Measurements from ENCODE around the gene GPR119.

GRCh38 chrX:130401415-130402207, 16.1 kb upstream of the GPR119 start, which contains the start of gene RBMX2:
- no peak for TF ChIP-seq EZH2phosphoT487 (IDR thresholded peaks at IDR 0.05; ENCODE audit: insufficient read depth, low read depth)
- TF ChIP-seq EZH2 (IDR thresholded peaks at IDR 0.05; ENCODE audit: insufficient read depth, poor library complexity, severe bottlenecking), result no peak

Measured in GM23248 (cell line).